Stimulated activated memory B cell treated with anti-CD40 and anti-IgM and Interleukin-4, amounts not matched to agents 10 μg/mL and 1 μg/mL and 100 μg/mL, for 72 hours (primary cell): ENCODE data around the gene SPPL2C.

Experiments used
- ATAC-seq: fragments of 150-1000 bp; cut with Tn5 transposase; 2 replicates; pipeline ENCODE4 v1.10.0; 2021
- H3K27ac Mint-ChIP-seq: one replicate; pipeline ENCODE4 v1.8.0; 2022; ENCODE audit warnings: mild to moderate bottlenecking, mixed read lengths
- H3K27me3 Mint-ChIP-seq: one replicate; pipeline ENCODE4 v1.8.0; 2022; ENCODE audit warnings: mixed read lengths
- H3K36me3 Mint-ChIP-seq: one replicate; pipeline ENCODE4 v1.8.0; 2022; ENCODE audit warnings: mixed read lengths
- H3K4me1 Mint-ChIP-seq: one replicate; pipeline ENCODE4 v1.8.0; 2022; ENCODE audit warnings: mixed read lengths
- H3K4me3 Mint-ChIP-seq: one replicate; pipeline ENCODE4 v1.8.0; 2022; ENCODE audit warnings: mild to moderate bottlenecking, moderate library complexity, mixed read lengths
- H3K9me3 Mint-ChIP-seq: one replicate; pipeline ENCODE4 v1.8.0; 2022; ENCODE audit warnings: mixed read lengths

Gene SPPL2C

GRCh38 chr17:45823598-45823997, 21.1 kb upstream of the SPPL2C start:
- Mint-ChIP-seq H3K27me3 (peaks cover 25% of the 10 kb centered on the region), H3K27ac (no peak overlapping the region), H3K4me3 (no peak overlapping the region), H3K36me3 (no peaks in the 10 kb centered on the region), H3K4me1 (no peaks in the 10 kb centered on the region), H3K9me3 (no peaks in the 10 kb centered on the region)
- ATAC-seq = no peak

DNA sequence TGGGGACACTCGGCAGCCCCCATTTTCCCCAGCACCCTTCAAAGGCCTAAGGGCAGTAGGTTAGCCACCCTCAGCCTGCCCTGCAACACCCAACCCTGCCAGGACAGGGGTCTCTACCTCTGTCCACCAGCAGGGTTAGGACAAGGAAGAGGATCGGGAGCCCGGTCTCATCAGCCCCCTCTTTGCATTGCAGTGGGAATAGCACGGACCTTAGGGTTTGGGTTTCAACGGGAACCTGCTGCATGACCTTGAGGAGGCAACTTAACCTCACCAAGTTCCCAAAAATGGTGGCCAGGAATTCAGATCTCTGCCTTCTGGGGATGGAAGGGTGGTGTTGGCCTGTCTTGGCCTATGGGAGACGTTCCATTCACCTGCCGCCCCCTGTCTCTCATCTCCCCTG, 20.2 kb upstream of the SPPL2C start:
- Mint-ChIP-seq H3K36me3 (no peaks in the 10 kb centered on the region), H3K27me3 (peaks cover 34% of the 10 kb centered on the region), H3K9me3 (no peaks in the 10 kb centered on the region), H3K27ac (no peak overlapping the region), H3K4me1 (no peaks in the 10 kb centered on the region), H3K4me3 (no peak overlapping the region)
- no peak for ATAC-seq

DNA sequence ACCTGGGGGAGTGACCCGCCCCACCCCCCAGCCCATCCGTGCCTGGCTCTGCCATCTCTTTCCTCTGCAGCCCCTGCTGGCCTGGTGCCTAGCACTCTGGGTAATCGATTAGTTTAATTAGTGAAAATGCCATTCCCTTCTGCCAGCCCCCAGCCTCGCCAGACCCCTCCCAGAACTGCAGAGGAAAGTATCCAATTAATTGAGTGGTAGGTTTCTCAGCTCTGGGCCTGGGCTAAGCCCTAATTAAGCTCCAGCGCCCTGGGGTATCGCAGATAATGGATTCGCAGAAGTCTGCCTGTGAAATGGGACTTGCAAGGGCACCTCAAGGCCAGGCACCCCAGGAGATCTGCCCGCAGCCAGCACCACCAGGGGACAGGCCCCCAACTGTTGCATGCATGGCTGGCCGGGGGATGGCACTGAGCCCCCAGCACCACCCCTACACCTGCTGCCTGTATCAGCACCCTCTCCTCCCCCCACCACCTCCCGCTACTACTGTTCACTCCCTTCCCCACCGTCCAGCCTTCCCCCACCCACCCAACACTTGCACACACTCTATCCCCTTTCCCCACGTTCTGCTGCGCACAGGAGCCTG, 19.7 kb upstream of the SPPL2C start:
- ATAC-seq = no peak
- Mint-ChIP-seq H3K27me3 (peaks cover 35% of the 10 kb centered on the region), H3K4me3 (no peak overlapping the region), H3K36me3 (no peaks in the 10 kb centered on the region), H3K27ac (no peak overlapping the region), H3K9me3 (no peaks in the 10 kb centered on the region), H3K4me1 (no peaks in the 10 kb centered on the region)

- Mint-ChIP-seq H3K27me3 (peaks cover 35% of the 10 kb centered on the region), H3K27ac (no peak overlapping the region), H3K9me3 (no peaks in the 10 kb centered on the region), H3K4me3 (no peak overlapping the region), H3K36me3 (no peaks in the 10 kb centered on the region), H3K4me1 (no peaks in the 10 kb centered on the region)
- ATAC-seq = no peak
Measured at GRCh38 chr17:45825792-45826191, 18.9 kb upstream of the SPPL2C start.

- Mint-ChIP-seq H3K27ac (no peak overlapping the region), H3K4me1 (no peaks in the 10 kb centered on the region), H3K4me3 (no peak overlapping the region), H3K9me3 (no peaks in the 10 kb centered on the region), H3K36me3 (no peaks in the 10 kb centered on the region), H3K27me3 (peaks cover 27% of the 10 kb centered on the region)
- ATAC-seq = no peak
Measured at GRCh38 chr17:45826919-45827588, 17.6 kb upstream of the SPPL2C start.

- Mint-ChIP-seq H3K9me3 (no peaks in the 10 kb centered on the region), H3K4me3 (no peak overlapping the region), H3K4me1 (no peaks in the 10 kb centered on the region), H3K27ac (no peak overlapping the region), H3K36me3 (no peaks in the 10 kb centered on the region), H3K27me3 (peaks cover 31% of the 10 kb centered on the region)
- no peak for ATAC-seq
Measured at GRCh38 chr17:45828171-45828570, 16.5 kb upstream of the SPPL2C start.

DNA sequence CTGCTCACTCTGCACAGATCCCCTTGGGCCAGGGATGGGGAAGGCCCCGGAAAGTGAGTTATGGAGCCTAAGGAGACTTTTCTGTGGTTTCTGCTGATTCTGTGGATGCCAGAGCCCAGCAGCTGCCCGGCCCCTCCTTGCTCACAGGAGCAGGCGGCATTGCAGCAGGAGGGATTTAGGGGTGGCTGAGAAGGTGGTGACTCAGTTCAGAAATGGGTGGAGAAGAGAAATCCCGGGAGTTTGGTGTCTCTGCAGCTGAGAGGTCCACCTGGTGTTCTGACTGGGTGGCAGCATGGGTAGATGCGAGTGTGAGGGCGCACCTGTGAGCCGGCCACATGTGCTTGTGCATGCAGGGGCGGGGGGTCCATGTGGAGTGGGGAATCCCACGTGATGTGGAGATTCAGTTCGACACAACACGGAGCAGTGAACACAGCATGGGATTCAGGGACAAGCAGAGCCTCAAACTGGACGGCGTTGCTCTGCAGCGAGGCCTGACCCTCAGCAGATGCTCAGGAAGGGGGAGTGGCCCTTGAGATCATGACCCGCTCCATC, 16.0 kb upstream of the SPPL2C start:
- ATAC-seq = no peak
- no peak overlapping the region for H3K4me3 Mint-ChIP-seq
- peaks cover 36% of the 10 kb centered on the region for H3K27me3 Mint-ChIP-seq
- H3K36me3 Mint-ChIP-seq = no peaks in the 10 kb centered on the region
- no peak overlapping the region for H3K27ac Mint-ChIP-seq
- no peaks in the 10 kb centered on the region for H3K9me3 Mint-ChIP-seq
- no peaks in the 10 kb centered on the region for H3K4me1 Mint-ChIP-seq

DNA sequence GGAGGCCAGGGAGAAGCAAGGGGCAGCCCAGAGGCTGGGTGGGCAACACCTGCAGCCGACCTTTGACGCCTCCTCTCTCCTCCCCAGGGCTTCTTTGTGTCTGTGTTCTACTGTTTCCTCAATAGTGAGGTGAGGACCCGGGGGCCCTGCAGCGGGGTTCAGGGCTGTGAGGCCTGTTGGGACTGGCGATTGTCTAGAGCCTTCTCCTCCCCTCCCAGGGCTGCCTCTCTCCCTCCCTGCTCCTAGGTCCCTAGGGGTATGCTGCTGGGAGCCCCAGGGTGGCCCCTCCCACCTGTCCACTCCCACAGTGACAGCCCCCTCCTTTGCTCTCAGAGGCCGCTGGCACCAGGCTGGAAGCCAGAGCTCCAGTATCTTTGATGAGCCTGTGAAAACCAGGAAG, 10.8 kb upstream of the SPPL2C start:
- no peak overlapping the region for H3K27ac Mint-ChIP-seq
- no peaks in the 10 kb centered on the region for H3K9me3 Mint-ChIP-seq
- ATAC-seq = no peak
- H3K27me3 Mint-ChIP-seq = peaks cover 47% of the 10 kb centered on the region
- H3K4me3 Mint-ChIP-seq = no peak overlapping the region
- no peaks in the 10 kb centered on the region for H3K4me1 Mint-ChIP-seq
- H3K36me3 Mint-ChIP-seq = no peaks in the 10 kb centered on the region

DNA sequence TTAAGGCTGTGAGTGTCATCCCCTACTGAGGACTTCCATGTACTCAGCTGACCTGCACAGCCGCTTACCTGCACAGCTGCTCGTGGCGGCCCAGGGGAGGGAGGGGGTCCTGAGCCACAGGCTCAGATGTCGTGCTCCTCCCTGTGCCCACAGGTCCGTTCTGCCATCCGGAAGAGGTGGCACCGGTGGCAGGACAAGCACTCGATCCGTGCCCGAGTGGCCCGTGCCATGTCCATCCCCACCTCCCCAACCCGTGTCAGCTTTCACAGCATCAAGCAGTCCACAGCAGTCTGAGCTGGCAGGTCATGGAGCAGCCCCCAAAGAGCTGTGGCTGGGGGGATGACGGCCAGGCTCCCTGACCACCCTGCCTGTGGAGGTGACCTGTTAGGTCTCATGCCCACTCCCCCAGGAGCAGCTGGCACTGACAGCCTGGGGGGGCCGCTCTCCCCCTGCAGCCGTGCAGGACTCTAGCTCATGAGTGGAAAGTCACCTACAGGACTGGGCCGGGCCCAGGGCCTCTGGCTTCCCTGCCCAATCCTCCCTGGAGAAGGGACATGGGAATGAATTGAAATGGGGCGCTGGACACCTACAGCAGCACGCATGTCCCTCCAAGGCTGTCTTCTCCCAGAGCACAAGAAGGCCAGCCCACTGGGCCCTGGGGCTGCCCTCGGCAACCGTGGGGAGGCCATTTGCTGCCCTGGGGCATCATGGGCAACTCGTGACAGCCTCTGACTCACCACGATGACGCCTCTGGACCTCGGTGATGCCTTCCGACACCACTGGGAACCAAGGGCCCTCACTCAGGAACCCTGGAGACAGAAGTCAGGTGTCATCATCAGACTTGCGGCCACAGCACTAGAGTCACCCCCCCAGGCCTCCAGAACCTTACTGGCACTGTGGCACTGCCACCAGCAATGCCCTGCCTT, 9.9 kb upstream of the SPPL2C start:
- H3K4me1 Mint-ChIP-seq = no peaks in the 10 kb centered on the region
- H3K4me3 Mint-ChIP-seq = no peak overlapping the region
- no peaks in the 10 kb centered on the region for H3K36me3 Mint-ChIP-seq
- peaks cover 49% of the 10 kb centered on the region for H3K27me3 Mint-ChIP-seq
- ATAC-seq = no peak
- no peaks in the 10 kb centered on the region for H3K9me3 Mint-ChIP-seq
- no peak overlapping the region for H3K27ac Mint-ChIP-seq

DNA sequence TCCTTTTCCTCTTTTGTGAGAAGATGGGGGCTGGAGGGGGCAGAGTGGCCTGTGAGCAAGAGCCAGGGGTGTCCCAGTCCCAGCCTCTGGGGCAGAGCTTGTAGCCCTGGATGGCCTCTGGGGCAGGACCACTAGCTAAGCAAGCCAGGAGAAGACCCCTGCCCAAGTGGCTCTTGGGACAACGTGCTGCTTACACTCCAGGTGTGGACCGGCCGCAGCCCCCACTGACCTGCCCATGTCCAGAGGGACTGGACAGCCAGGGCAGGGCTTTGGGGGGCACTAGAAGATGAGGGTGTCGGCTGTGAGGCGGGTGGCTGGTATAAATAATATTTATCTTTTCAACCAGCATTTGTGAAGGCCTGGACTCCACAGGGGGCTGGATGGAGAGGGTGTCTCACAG, 9.2 kb upstream of the SPPL2C start:
- Mint-ChIP-seq H3K27ac (no peak overlapping the region), H3K4me3 (no peak overlapping the region), H3K4me1 (no peaks in the 10 kb centered on the region), H3K36me3 (no peaks in the 10 kb centered on the region), H3K27me3 (peaks cover 55% of the 10 kb centered on the region), H3K9me3 (no peaks in the 10 kb centered on the region)
- no peak for ATAC-seq

DNA sequence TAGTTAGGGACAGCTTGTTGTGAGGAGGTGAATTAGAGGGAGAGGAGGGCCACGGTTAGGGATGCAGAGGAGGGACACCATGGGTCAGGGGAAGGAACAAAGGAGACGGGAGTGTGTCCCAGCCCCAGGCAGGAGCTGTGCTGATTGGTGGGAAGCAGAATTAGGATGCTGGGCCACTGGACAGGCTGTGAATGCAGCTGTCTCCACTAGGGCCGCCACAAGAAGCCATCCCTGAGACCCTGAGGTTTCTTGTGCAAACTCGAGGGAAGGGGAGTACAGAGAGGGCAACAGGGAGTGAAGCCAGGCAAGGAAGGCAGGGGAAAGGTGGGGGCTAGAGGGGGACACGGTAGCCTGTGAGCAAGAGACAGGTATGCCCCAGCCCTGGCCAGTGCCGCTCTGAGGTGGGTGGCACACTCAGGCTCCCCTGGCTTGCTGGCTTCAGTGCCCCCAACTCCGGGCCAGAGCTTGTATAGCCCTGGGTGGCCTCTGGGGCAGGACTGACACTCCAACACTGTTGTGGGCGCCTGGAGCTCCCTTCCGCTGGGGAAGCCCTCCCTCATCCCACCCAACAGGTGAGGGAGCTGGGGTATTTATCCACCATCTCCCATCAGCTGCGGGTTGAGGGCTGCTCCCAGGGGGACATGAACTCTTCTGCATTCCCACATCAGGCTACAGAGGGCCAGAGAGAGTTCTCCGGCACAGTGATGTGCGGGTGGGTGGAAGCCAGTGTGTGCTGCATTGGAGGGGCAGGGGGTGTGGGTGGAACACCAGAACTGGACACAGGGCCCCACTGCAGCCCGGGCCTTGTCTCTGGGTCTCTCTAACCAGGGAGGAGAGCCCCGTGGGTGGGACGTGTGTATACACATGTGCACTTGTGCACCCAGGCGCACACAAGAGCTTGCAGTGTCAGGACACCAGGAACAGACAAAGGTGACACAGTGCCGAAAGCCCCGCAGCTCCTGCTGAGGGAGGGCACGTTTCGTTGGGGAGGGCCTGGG, 8.3 kb upstream of the SPPL2C start:
- ATAC-seq = peak; percentile 2
- Mint-ChIP-seq H3K36me3 (no peaks in the 10 kb centered on the region), H3K4me1 (no peaks in the 10 kb centered on the region), H3K4me3 (no peak overlapping the region), H3K27ac (no peak overlapping the region), H3K27me3 (peaks cover 55% of the 10 kb centered on the region), H3K9me3 (no peaks in the 10 kb centered on the region)

- no peaks in the 10 kb centered on the region for H3K9me3 Mint-ChIP-seq
- no peak overlapping the region for H3K27ac Mint-ChIP-seq
- peaks cover 55% of the 10 kb centered on the region for H3K27me3 Mint-ChIP-seq
- no peaks in the 10 kb centered on the region for H3K4me1 Mint-ChIP-seq
- no peak for ATAC-seq
- no peaks in the 10 kb centered on the region for H3K36me3 Mint-ChIP-seq
- no peak overlapping the region for H3K4me3 Mint-ChIP-seq
Measured at GRCh38 chr17:45837187-45837586, 7.5 kb upstream of the SPPL2C start.

GRCh38 chr17:45837603-45838002, 7.1 kb upstream of the SPPL2C start:
- ATAC-seq = no peak
- no peaks in the 10 kb centered on the region for H3K9me3 Mint-ChIP-seq
- H3K27me3 Mint-ChIP-seq = peaks cover 55% of the 10 kb centered on the region
- H3K4me3 Mint-ChIP-seq = no peak overlapping the region
- no peaks in the 10 kb centered on the region for H3K4me1 Mint-ChIP-seq
- H3K36me3 Mint-ChIP-seq = no peaks in the 10 kb centered on the region
- H3K27ac Mint-ChIP-seq = no peak overlapping the region

DNA sequence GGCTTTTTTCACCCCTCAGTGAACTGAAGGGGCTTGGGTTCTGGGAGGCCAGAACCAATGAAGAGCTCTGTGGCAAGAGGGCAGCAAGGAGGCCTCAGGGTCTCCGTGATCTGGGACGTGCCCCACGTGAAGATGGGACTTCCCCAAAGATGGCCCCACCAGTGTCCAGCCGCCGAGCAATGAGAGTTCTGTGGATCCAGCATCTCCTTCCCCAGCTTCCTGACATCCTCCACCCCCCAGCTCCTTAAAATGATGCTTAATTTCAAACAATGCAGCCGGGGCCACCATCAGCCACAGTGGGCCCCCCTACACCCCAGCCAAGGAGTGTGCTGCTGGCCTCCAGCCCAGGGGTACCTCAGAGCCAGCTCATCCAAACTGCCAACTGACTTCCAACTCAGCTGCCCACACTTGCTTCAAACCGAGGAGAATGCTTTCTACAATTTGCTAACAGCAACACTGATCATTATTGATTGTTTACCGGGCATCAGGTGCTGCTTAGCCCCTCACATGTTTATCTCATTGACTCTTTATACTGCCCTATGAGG, 5.9 kb upstream of the SPPL2C start:
- Mint-ChIP-seq H3K4me3 (no peak overlapping the region), H3K36me3 (no peaks in the 10 kb centered on the region), H3K4me1 (no peaks in the 10 kb centered on the region), H3K27ac (no peak overlapping the region), H3K9me3 (no peaks in the 10 kb centered on the region), H3K27me3 (peaks cover 45% of the 10 kb centered on the region)
- ATAC-seq = no peak
